GM12801 (cell line): ENCODE data around the gene OBSCN.

Experiments used
- TF ChIP-seq, protein P1 (sequence below): IDR thresholded peaks from one replicate; pipeline ENCODE4 v1.5.1; 2011; ENCODE audit warnings: control low read depth; ENCODE audit not compliant: insufficient read length; ENCODE audit errors: extremely low read depth

The OBSCN gene

DNA sequence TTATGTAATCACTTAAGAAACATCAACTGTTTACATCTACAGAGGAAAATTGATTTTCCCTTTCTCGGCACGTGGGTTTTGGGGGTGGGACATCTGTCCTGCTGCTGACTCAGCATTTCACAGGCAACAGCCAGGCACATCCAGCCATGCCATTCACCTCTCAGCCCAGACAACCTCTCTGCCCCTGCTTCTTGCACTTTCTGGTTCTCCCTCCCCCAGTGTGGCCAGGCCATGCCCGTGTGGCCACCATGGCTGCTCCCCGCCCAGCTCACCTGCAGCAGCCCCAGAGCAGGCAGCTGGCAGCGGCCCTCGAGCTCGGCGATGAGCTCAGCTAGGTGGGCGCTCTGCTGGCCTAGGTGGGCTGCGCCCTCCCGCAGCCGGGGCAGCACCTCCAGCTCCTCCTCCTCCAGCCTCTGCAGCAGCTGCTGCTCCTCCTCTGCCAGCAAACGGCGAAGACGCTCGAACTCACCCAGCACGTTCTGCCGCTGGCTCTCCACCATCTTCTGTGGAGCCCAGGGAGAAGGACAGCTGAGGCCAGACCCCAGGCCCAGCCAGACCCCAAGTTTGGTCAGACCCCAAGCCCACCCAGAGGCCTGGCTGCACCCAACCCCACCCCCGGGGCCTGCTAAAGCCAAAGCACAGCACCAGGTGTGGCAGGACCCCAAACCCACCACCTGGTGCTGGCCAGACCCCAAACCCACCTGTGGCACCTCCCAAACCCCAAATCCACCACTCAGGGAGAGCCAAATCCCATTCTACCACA is 193.0 kb downstream of the OBSCN start:
- TF ChIP-seq, protein P1, sequence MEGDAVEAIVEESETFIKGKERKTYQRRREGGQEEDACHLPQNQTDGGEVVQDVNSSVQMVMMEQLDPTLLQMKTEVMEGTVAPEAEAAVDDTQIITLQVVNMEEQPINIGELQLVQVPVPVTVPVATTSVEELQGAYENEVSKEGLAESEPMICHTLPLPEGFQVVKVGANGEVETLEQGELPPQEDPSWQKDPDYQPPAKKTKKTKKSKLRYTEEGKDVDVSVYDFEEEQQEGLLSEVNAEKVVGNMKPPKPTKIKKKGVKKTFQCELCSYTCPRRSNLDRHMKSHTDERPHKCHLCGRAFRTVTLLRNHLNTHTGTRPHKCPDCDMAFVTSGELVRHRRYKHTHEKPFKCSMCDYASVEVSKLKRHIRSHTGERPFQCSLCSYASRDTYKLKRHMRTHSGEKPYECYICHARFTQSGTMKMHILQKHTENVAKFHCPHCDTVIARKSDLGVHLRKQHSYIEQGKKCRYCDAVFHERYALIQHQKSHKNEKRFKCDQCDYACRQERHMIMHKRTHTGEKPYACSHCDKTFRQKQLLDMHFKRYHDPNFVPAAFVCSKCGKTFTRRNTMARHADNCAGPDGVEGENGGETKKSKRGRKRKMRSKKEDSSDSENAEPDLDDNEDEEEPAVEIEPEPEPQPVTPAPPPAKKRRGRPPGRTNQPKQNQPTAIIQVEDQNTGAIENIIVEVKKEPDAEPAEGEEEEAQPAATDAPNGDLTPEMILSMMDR = no peak

DNA sequence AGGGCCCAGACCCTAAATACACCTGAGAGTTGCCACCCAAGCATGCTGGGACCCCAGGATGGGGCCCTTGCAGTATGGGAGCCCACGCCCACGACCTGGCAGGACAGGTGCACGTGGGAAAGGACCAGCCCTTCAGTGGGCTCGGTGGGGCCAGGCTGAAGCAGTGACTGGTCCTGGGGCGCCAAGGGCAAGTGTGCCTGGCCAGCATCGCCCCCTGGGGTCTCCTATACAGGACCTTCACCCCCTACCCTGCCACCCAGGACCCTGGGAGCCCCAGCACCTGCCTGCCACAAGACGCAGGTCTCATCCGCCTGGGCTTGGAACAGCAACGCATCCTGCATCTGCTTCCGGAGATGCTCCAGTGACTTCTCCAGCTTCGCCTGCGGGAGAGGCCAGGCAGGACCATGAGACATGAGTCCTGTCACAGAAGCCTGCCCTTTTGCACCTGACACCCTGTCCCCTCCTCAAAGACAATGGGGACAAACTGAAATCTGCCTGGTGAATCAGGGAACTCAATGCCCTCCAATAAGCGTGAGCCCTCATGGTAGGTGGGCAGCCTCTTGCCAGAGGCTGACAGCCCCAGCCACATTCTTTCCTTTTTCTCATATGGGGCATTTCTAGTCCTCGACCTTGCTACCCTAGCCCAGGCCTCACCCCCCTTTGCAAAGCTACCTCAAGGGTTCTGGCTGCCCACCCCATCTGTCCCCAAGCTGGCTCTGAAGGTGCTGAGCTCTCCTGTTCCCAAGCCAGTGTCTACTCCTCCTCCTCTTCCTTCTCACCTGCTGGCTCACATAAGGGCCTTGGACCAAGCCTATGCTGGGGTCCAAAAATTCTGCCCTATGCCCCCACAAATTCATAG is 194.2 kb downstream of the OBSCN start:
- TF ChIP-seq, protein P1 = no peak

DNA sequence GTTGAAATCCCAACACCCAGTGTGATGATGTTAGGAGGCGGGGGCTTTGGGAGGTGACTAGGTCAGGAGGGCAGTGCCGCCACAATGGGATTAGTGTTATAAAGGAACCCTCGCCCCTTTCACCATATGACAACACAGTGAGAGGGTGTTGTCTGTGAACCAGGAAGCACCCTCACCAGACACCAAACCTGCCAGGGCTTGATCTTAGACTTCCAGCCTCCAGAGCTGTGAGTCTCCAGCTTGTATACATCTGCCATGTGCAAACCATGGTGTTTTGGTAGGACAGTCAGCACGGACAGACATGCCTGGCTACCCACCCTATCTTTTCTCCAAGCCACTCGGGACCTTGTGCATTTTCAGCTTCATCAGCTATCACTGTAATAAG is 194.8 kb downstream of the OBSCN start:
- TF ChIP-seq, protein P1 = no peak

DNA sequence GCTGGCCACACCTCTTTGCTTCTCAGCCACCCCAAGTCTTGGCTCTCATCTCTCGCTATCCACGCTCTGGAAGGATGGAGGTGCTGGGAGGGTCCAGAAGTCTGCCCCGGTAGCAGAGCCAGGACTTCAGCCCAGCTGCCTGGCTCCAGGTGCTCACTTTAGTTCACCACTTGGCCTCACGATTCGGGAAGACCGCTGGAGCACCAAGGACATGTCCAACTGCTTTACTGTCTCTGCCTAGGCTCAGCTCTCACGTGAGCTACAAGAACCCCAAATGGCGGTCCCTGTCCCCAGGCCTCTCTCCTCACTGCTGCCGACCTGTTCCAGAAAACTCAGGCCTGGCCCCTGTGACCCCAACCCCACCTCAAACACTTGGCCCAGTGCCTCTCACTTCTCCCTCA is 195.4 kb downstream of the OBSCN start:
- TF ChIP-seq, protein P1 = no peak

DNA sequence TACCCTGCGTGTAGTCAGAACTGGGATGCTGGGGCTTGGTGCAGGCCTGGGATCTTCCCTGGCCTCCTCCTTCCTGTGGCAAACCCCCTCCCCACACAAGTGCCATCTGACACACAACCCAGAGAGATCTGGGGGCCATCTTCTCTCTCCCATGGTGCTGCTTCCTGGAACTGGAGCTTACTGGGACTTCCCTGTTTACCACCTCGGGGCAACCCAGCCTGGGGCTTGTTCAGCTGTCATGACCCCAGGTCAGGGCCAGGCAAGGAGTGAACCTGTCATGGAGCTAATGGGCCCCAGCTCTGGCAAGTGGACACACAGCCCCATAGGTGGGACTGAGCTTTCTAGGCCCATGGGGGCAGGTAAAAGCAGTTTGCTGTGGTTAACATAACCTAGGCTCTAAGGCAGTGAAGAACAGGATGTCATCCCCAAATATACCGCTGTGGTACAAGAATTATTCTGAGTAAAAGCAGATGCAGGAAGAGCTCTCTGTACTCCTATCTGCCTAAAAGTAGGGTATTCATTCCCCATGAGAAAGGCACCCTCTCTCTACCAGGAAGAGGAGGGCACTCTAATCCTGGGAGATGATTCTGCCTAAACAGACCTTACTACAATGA is 196.4 kb downstream of the OBSCN start:
- TF ChIP-seq, protein P1 = no peak

DNA sequence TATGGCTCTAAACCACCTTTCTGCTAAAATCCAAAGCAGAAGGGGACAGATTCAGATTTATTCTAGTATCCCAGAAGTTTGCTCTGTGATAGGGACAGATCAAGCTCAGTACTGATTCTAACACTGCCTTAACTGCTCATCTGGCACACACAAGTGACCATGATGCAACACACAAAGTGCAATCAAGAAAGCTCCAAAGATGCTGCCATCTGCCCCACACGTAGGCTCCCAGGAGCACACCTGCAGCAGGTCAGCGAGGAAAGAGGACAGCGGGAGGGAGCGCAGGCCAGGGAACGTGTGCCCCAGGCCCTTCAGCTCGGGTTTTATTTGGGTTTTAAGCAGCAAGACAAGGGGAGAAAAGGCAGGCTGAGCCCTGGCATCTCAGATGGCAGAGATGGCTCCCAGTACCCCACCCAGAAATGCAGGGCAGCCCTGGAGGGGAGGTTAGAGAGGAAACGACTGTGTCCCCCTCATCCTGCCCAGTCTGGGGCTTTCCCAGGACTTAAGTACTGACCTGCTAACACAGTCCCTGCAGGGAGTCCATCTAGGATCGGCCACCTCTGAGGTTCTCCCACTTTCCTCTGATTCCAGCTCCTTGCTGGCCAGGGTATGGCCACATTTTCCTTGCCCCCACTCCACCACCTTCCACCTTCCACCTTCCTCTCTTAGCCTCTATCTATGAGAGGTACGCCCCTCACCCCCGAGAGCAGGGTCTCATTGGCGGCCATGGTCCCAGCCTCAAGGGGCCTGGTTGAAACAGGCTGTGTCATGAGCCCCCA is 197.5 kb downstream of the OBSCN start:
- TF ChIP-seq, protein P1 = no peak

DNA sequence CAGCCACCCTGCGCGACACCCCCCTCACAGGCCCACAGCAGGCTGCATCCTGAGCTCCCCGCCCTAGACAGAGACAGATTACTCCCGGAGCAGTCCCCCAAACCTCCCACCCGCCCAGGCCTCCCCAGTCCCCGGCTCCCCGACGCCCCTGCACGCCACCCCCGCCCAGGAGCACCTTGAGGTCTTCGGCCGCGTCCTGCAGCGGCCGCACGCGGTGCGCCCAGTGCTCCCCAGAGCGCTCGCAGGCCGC is 198.1 kb downstream of the OBSCN start:
- TF ChIP-seq, protein P1 = no peak
